Karpas-422 (cell line): ENCODE data around the gene CELSR1. TPM values are rescaled to one million over a fixed set of nuclear protein-coding genes. Genes with fewer than 3 reads are reported as not detected.
"Not testable (repeated sequence)": the region's sequence is repeated elsewhere in the genome, so short reads cannot be mapped to it uniquely, and the experiment has no call there.

Experiments used
- DNase-seq: peaks from one replicate; pipeline ENCODE4 v3.0.0-alpha.2; 2015
- H2AFZ ChIP-seq: fragments of 200-600 bp; sonication (generic); 2 replicates; pipeline ENCODE4 v1.6.1; 2014; ENCODE audit warnings: antibody characterized with exemption, low read length, mixed read lengths
- H3K27ac ChIP-seq: fragments of 200-600 bp; sonication (generic); 2 replicates; pipeline ENCODE4 v1.5.1; 2014; ENCODE audit warnings: mild to moderate bottlenecking, low read length, moderate library complexity
- H3K27me3 ChIP-seq: fragments of 200-600 bp; sonication (generic); 2 replicates; pipeline ENCODE4 v1.6.1; 2014; ENCODE audit warnings: low read length, mixed read lengths
- H3K36me3 ChIP-seq: fragments of 200-600 bp; sonication (generic); 2 replicates; pipeline ENCODE4 v1.6.1; 2014; ENCODE audit warnings: low read length, mixed read lengths; ENCODE audit not compliant: insufficient read depth
- H3K4me1 ChIP-seq: fragments of 200-600 bp; sonication (generic); 2 replicates; pipeline ENCODE4 v1.6.1; 2014; ENCODE audit warnings: mild to moderate bottlenecking, low read length, mixed read lengths
- H3K4me2 ChIP-seq: fragments of 200-600 bp; sonication (generic); 2 replicates; pipeline ENCODE4 v1.6.1; 2014; ENCODE audit warnings: low read length, low read depth, mild to moderate bottlenecking; ENCODE audit not compliant: poor library complexity, severe bottlenecking
- H3K4me3 ChIP-seq: fragments of 200-600 bp; sonication (generic); 2 replicates; pipeline ENCODE4 v1.5.1; 2014; ENCODE audit warnings: mild to moderate bottlenecking, antibody characterized with exemption, low read length, mixed read lengths
- H3K79me2 ChIP-seq: fragments of 200-600 bp; sonication (generic); 2 replicates; pipeline ENCODE4 v1.6.1; 2014; ENCODE audit warnings: mild to moderate bottlenecking, low read length, mixed read lengths
- H3K9ac ChIP-seq: fragments of 200-600 bp; sonication (generic); 2 replicates; pipeline ENCODE4 v1.6.0; 2014; ENCODE audit warnings: low read length
- H3K9me2 ChIP-seq: fragments of 200-600 bp; sonication (generic), shearing (Covaris generic); replicated peaks from 2 replicates; pipeline ENCODE4 v1.6.0; 2014; ENCODE audit warnings: mild to moderate bottlenecking, low read length, moderate library complexity; ENCODE audit not compliant: insufficient read depth
- H3K9me3 ChIP-seq: fragments of 300-700, 200-600 bp; sonication (generic); 2 replicates; pipeline ENCODE4 v1.6.1; 2014; ENCODE audit warnings: low read length, mixed read lengths
- H4K20me1 ChIP-seq: fragments of 200-600 bp; sonication (generic); 2 replicates; pipeline ENCODE4 v1.6.1; 2014; ENCODE audit warnings: mild to moderate bottlenecking, antibody characterized with exemption, low read length, low read depth; ENCODE audit not compliant: insufficient read depth
- total RNA-seq: library from RNA; depleted of rRNA; stranded (reverse); fragments of >200 nt; shearing (Covaris generic); gene quantifications from 2 replicates; pipeline ENCODE4 v1.2.3, GENCODE V29; 2014; ENCODE audit warnings: low replicate concordance

The CELSR1 gene
- total RNA-seq, 1 experiment from 2014 or later = 0.11 TPM

GRCh38 chr22:46501265-46501664, 36.2 kb downstream of the CELSR1 start:
- not testable (repeated sequence) for DNase-seq, H3K36me3 ChIP-seq, H3K9me2 ChIP-seq, H3K4me1 ChIP-seq, H3K9ac ChIP-seq, H3K4me3 ChIP-seq, H3K9me3 ChIP-seq, H3K27me3 ChIP-seq, H4K20me1 ChIP-seq, H3K4me2 ChIP-seq, H3K79me2 ChIP-seq, H3K27ac ChIP-seq, H2AFZ ChIP-seq

GRCh38 chr22:46500201-46500600, 37.2 kb downstream of the CELSR1 start:
- Histone ChIP-seq H3K4me3 (no peak overlapping the region), H3K4me1 (no peaks in the 10 kb centered on the region; the same call in 1 of the 2 replicates), H3K9me2 (no peaks in the 10 kb centered on the region), H2AFZ (no peak overlapping the region), H4K20me1 (no peaks in the 10 kb centered on the region), H3K36me3 (no peaks in the 10 kb centered on the region), H3K9me3 (no peaks in the 10 kb centered on the region), H3K4me2 (no peak overlapping the region), H3K9ac (no peak overlapping the region), H3K27ac (no peak overlapping the region), H3K79me2 (no peaks in the 10 kb centered on the region), H3K27me3 (no peaks in the 10 kb centered on the region)
- DNase-seq = no peak

GRCh38 chr22:46499805-46500189, 37.6 kb downstream of the CELSR1 start:
- Histone ChIP-seq H4K20me1 (no peaks in the 10 kb centered on the region), H3K4me3 (no peak overlapping the region), H3K4me2 (no peak overlapping the region), H3K9ac (no peak overlapping the region), H3K9me3 (no peaks in the 10 kb centered on the region), H3K9me2 (no peaks in the 10 kb centered on the region), H3K36me3 (no peaks in the 10 kb centered on the region), H3K79me2 (no peaks in the 10 kb centered on the region), H2AFZ (no peak overlapping the region), H3K27ac (no peak overlapping the region), H3K27me3 (no peaks in the 10 kb centered on the region), H3K4me1 (no peaks in the 10 kb centered on the region; the same call in 1 of the 2 replicates)
- DNase-seq = no peak

GRCh38 chr22:46491946-46492345, 45.5 kb downstream of the CELSR1 start:
- Histone ChIP-seq H3K79me2 (no peaks in the 10 kb centered on the region), H3K9ac (no peak overlapping the region), H3K4me3 (no peak overlapping the region), H3K27ac (no peak overlapping the region), H3K36me3 (no peaks in the 10 kb centered on the region), H4K20me1 (no peaks in the 10 kb centered on the region), H2AFZ (no peak overlapping the region), H3K9me3 (no peaks in the 10 kb centered on the region), H3K4me1 (no peaks in the 10 kb centered on the region), H3K9me2 (no peaks in the 10 kb centered on the region), H3K27me3 (no peaks in the 10 kb centered on the region), H3K4me2 (no peak overlapping the region)
- DNase-seq = no peak

GRCh38 chr22:46490538-46490937, 46.9 kb downstream of the CELSR1 start:
- no peak overlapping the region for H2AFZ ChIP-seq
- H4K20me1 ChIP-seq = no peaks in the 10 kb centered on the region
- no peaks in the 10 kb centered on the region for H3K79me2 ChIP-seq
- H3K9me3 ChIP-seq = no peaks in the 10 kb centered on the region
- no peaks in the 10 kb centered on the region for H3K27me3 ChIP-seq
- H3K9ac ChIP-seq = no peak overlapping the region
- no peak overlapping the region for H3K4me2 ChIP-seq
- no peak overlapping the region for H3K4me3 ChIP-seq
- no peaks in the 10 kb centered on the region for H3K9me2 ChIP-seq
- H3K4me1 ChIP-seq = no peaks in the 10 kb centered on the region
- H3K36me3 ChIP-seq = no peaks in the 10 kb centered on the region
- no peak for DNase-seq
- no peak overlapping the region for H3K27ac ChIP-seq

- Histone ChIP-seq H3K9me2 (no peaks in the 10 kb centered on the region), H3K4me2 (no peak overlapping the region), H3K27me3 (no peaks in the 10 kb centered on the region), H3K9me3 (no peaks in the 10 kb centered on the region), H4K20me1 (no peaks in the 10 kb centered on the region), H3K27ac (no peak overlapping the region), H3K79me2 (no peaks in the 10 kb centered on the region), H2AFZ (no peak overlapping the region), H3K36me3 (no peaks in the 10 kb centered on the region), H3K4me3 (no peak overlapping the region), H3K9ac (no peak overlapping the region), H3K4me1 (no peaks in the 10 kb centered on the region)
- no peak for DNase-seq
Measured at GRCh38 chr22:46486996-46487717, 50.3 kb downstream of the CELSR1 start.

GRCh38 chr22:46484861-46485595, 52.4 kb downstream of the CELSR1 start:
- Histone ChIP-seq H3K9me2 (no peaks in the 10 kb centered on the region), H2AFZ (no peak overlapping the region), H4K20me1 (no peaks in the 10 kb centered on the region), H3K4me2 (no peak overlapping the region), H3K36me3 (no peaks in the 10 kb centered on the region), H3K9ac (no peak overlapping the region), H3K4me3 (no peak overlapping the region), H3K9me3 (no peaks in the 10 kb centered on the region), H3K4me1 (no peaks in the 10 kb centered on the region), H3K27me3 (no peaks in the 10 kb centered on the region), H3K79me2 (no peaks in the 10 kb centered on the region), H3K27ac (no peak overlapping the region)
- DNase-seq = no peak

GRCh38 chr22:46484156-46484860, 53.1 kb downstream of the CELSR1 start:
- Histone ChIP-seq H3K79me2 (no peaks in the 10 kb centered on the region), H3K36me3 (no peaks in the 10 kb centered on the region), H3K4me1 (no peaks in the 10 kb centered on the region), H3K9ac (no peak overlapping the region), H3K27me3 (no peaks in the 10 kb centered on the region), H2AFZ (no peak overlapping the region), H3K9me2 (no peaks in the 10 kb centered on the region), H3K9me3 (no peaks in the 10 kb centered on the region), H4K20me1 (no peaks in the 10 kb centered on the region), H3K4me3 (no peak overlapping the region), H3K4me2 (no peak overlapping the region), H3K27ac (no peak overlapping the region)
- DNase-seq = no peak
